Measurements from ENCODE around the gene GID8.

Gene GID8

DNA sequence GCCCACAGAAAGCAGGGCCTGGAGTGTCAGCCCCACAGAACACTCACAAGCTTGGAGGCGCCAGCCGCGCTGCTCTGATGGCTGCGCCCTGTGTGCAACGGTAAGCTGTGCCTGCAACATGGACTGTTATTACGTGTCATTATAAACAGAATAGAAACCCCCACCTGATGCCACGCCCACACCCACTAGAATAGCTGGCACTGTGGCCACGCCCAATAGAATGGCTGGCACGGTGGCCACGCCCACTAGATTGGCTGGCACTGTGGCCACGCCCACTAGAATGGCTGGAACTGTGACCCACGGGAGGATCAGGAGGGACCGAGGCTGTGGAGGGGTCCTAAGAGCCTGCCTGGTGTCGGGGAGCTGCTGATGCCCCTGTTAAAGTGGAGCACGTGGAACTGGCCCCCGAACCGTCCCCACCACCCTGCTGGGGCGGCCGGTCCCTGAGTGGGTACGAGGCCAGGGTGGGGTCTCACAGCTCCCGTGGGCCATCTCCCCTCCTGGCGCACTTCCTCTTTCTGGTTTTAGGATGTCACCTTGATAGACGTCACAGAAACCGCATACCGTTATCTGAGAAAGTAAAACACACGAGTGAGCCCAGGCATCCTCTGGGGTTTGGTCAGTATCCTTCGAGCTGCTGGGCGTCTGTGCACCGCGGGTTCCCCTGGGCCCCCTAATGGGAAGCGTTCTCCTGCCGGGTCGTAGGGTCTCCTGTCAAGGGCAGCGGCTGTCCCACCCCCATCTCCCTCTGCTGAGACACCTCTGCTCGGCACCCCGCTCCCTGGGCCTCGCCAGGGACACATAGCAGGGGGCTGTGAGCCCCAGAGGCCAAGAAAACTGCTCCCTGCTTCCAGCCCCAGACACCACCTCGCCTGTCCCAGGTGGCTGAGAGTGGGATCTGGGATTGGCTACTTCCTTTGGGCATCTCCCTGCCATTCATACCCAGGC lies 39.9 kb downstream of the GID8 start:
- ChIA-PET CTCF (no interaction called here), POLR2A (no interaction called here)
- no peak overlapping the region for H3K4me3 ChIP-seq (ENCODE audit: low read depth, low read length)
- no peak for DNase-seq (ENCODE audit: low read depth, low spot score)
- TF ChIP-seq, protein P1, sequence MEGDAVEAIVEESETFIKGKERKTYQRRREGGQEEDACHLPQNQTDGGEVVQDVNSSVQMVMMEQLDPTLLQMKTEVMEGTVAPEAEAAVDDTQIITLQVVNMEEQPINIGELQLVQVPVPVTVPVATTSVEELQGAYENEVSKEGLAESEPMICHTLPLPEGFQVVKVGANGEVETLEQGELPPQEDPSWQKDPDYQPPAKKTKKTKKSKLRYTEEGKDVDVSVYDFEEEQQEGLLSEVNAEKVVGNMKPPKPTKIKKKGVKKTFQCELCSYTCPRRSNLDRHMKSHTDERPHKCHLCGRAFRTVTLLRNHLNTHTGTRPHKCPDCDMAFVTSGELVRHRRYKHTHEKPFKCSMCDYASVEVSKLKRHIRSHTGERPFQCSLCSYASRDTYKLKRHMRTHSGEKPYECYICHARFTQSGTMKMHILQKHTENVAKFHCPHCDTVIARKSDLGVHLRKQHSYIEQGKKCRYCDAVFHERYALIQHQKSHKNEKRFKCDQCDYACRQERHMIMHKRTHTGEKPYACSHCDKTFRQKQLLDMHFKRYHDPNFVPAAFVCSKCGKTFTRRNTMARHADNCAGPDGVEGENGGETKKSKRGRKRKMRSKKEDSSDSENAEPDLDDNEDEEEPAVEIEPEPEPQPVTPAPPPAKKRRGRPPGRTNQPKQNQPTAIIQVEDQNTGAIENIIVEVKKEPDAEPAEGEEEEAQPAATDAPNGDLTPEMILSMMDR (IDR thresholded peaks at IDR 0.05; ENCODE audit: insufficient read depth, low read length, missing control alignments) = no peak

DNA sequence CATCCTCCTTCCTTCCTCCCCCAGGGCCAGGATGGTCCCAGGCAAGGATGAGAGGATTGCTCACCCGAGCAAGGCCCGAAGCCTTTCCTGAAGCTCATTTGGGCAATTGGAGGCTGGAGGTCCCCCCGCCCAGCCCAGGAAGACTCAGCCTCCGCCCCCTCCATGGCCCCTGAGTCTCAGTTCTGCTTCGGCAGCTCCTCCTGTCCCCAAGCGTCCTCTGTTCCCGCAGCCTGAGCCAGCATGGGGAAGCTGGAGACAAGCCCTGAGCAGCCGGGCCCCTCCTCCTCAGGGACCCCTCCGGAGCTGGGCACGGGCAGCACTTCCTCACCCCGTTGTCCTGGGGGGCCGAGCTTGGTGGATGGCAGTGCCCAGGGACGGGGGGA lies 40.6 kb downstream of the GID8 start:
- TF ChIP-seq, protein P1 (IDR thresholded peaks at IDR 0.05; ENCODE audit: insufficient read depth, low read length, missing control alignments) = no peak
- no peak overlapping the region for H3K4me3 ChIP-seq (ENCODE audit: low read depth, low read length)
- ChIA-PET CTCF (no interaction called here), POLR2A (no interaction called here)
- DNase-seq (ENCODE audit: low read depth, low spot score) = no peak

DNA sequence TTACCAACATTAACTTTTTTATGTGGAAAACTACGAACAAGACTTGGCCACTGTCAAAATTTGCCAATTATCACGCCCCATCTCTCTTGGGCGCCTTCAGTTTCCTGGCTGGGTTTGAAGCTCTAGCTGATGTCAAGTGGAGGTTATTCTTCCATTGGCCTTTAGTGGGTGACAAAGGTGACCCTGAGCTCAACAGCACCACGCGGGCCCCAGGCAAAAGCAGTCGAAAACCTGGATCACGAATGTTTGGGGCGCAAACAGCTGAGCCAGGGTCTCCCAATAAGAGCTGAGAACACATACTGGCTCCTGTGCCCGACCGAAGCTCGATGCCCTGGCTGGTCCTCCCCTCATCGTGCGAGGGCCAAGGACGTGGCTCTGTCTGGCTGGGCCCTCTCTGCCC lies 41.4 kb downstream of the GID8 start:
- H3K4me3 ChIP-seq (ENCODE audit: low read depth, low read length) = no peak overlapping the region
- TF ChIP-seq, protein P1 (IDR thresholded peaks at IDR 0.05; ENCODE audit: insufficient read depth, low read length, missing control alignments) = no peak
- DNase-seq (ENCODE audit: low read depth, low spot score) = no peak
- POLR2A ChIA-PET = no interaction called here
- CTCF ChIA-PET = interaction anchor here (0.9 to 3.7 kb wide), 2 partner anchors 9 to 30 kb away, joined by 5 to 16 read pairs; no protein-coding TSS in a partner anchor

DNA sequence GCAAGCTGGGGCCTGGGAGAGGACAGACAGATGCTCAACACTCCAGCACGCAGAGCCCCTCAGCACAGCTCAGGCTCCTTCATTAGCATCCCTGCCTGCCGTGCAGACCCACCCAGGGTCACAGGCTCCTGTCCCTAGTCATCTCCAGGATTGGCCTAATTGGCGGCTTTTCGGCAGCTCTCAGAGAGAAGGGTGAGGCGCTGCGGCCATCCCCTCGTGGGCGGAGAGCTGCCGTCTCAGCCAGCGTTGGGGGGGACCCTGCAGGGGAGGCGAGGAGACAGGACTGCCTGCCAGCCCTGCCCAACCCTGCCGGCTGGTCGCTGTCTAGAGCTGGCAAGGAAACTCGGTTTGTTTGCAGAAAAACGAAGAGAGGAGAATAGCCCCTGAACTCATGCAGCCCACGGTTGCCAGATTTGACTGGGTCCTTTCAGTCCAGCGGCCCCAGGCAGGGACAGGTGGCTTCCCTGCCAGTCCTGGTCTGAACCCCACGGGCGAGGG lies 42.0 kb downstream of the GID8 start:
- DNase-seq (ENCODE audit: low read depth, low spot score) = no peak
- no peak overlapping the region for H3K4me3 ChIP-seq (ENCODE audit: low read depth, low read length)
- ChIA-PET CTCF (interaction anchor here (0.9 to 3.7 kb wide), 4 partner anchors 10 to 77 kb away, joined by 3 to 16 read pairs (median 6); no protein-coding TSS in a partner anchor), POLR2A (no interaction called here)
- TF ChIP-seq, protein P1 (IDR thresholded peaks at IDR 0.05; ENCODE audit: insufficient read depth, low read length, missing control alignments) = no peak

DNA sequence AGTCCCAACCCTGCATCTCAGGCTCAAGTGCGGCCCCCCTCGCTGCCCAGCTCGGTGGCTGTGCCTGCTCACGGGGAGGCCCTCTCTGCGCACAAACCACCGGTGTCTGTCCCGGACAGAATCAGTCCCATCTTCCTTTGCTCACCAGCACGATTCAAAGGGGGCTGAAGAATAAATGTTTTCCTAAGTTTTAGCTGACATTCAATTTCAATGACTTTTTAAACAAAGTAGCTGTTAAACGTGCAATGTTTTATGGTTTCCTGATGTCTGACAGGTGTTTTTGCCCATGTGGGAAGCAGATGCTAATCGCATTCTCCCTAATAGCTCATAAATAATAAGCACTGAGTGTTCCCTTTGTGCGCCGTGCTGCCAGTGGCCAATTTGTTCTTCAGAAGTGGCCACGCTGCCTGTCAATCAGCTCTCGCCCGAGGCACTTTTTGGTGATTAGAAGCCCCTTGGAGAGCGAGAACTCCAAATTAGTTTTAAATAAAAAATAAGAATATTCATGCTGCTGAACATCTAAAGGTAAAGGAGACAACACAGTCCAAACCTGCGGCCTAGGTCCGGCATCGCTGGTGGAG lies 42.5 kb downstream of the GID8 start:
- H3K4me3 ChIP-seq (ENCODE audit: low read depth, low read length) = no peak overlapping the region
- DNase-seq (ENCODE audit: low read depth, low spot score) = no peak
- ChIA-PET POLR2A (no interaction called here), CTCF (interaction anchor here (0.9 to 3.7 kb wide), 3 partner anchors 10 to 77 kb away, joined by 3 to 16 read pairs (median 6); no protein-coding TSS in a partner anchor)
- TF ChIP-seq, protein P1 (IDR thresholded peaks at IDR 0.05; ENCODE audit: insufficient read depth, low read length, missing control alignments) = no peak

DNA sequence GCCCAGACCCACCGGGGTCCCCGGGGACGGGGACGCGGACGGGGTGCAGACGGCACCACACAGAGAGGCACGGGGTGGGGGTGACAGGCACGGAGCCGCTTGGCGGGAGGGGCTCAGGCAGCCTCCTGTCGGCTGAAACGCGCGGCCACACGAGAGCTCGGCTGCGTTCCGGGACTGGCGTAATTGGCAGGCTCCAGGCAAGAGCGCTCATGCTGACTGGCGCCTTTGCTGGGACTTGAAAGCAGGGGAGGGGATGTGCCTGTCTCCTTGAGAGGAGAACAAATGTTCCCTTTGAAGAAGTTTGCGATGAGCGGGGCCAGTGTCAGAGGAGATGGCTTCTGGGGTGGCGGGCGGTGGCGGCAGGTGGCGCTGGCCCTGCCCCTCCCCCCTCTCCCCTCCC lies 43.0 kb downstream of the GID8 start:
- DNase-seq (ENCODE audit: low read depth, low spot score) = no peak
- no peak overlapping the region for H3K4me3 ChIP-seq (ENCODE audit: low read depth, low read length)
- CTCF ChIA-PET = interaction anchor here (0.9 to 3.7 kb wide), 3 partner anchors 11 to 78 kb away, joined by 3 to 16 read pairs (median 6); no protein-coding TSS in a partner anchor
- TF ChIP-seq, protein P1 (IDR thresholded peaks at IDR 0.05; ENCODE audit: insufficient read depth, low read length, missing control alignments) = no peak
- POLR2A ChIA-PET = no interaction called here
